Left forelimb (tissue), 1 donor: ENCODE data around the gene SPDYE4.
"Not testable (repeated sequence)": the region's sequence is repeated elsewhere in the genome, so short reads cannot be mapped to it uniquely, and the experiment has no call there.

ENCODE experiments used
- DNase-seq: peaks from one replicate; pipeline ENCODE4 v3.0.0-alpha.2; 2018; ENCODE audit warnings: low spot score

Gene SPDYE4, protein sequence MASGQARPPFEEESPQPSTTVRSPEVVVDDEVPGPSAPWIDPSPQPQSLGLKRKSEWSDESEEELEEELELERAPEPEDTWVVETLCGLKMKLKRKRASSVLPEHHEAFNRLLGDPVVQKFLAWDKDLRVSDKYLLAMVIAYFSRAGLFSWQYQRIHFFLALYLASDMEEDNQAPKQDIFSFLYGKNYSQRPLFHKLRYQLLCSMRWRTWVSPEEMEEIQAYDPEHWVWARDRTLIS

DNA sequence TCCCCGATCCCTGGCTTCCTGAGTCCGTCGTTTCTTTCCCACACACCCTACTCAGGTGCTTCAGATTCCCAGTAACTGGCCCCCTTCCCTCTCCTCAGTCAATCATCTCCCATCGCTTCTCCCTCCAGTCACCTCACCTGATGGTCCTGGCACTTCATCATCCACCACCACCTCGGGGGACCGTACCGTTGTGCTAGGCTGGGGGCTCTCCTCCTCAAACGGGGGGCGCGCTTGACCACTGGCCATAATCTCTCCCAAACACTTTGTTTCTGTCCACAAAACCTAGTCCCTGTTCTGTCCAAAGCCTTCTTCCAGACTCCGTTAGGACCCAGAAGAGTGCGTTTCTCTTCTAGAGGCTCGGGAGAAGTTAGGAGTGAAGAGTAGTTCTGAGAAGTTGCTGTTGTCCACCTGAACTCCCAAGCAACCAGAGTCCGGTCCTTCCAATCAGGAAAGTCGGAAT lies at the start of gene SPDYE4:
SPDYE4 (minus strand) TSS at position 410 of the 460 bp plus-strand sequence; CDS start at position 246, 164 bp downstream.
- no peak for DNase-seq

DNA sequence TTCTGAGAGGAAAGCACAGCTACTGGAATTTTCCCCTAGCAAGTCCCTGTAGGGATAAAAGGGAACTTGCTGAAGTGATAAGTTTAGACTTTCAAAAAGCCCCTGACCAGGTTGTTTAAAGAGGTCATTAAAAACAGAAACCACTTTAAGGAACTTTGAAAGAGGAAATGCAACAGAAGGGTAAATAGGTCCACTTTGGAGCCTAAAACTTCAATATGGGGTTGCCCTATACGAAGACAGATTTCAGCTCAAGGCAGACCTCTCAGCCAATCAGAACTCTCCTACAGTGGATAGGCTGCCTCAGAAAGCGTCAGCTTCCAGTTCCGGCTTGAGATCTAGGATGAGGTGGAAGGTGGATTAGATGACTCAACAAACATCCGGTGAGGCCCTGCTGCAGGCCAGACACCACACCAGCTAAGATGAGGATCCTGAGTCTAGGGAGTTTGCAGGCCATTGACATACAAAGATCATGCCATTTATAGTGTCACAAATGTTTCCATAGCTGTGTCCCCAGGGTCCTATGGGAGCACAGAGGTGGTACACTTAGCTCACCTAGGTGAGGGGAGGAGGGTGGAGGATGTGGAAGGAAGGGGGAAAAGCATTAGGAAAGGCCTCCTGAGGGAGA lies 48.7 kb upstream of the SPDYE4 start:
- no peak for DNase-seq

DNA sequence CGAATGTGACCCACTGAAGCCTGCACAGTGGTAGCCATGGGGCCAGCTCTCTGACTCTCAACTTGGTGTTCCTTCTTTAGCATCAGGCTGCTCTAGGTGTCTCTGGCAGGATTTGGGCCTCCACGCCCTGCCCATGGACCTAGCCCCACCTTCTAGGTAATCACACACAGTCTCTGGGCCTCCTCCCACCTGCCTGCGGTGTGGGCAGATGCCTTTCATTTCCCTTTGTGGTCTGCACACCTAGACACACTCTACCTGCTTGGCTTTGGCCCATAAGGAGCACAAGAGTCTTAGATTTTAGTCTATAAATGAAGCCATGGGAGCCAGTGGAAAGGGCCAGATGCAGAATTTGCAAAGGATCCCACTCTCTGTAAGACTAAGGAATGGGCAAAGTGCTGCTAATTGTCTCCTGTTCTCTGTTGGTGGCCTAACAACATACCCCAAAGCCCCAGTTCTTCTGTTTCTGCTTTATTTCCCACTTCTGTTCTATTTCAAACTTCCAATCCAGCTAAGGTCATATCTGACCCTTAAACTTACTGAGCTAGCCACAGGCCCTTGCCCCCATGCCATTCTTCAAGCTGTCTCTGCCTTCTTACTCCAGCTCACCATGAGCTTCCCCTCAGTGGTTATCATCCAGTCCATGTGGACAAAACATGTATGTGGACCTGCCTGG lies 48.0 kb upstream of the SPDYE4 start:
- DNase-seq = no peak

DNA sequence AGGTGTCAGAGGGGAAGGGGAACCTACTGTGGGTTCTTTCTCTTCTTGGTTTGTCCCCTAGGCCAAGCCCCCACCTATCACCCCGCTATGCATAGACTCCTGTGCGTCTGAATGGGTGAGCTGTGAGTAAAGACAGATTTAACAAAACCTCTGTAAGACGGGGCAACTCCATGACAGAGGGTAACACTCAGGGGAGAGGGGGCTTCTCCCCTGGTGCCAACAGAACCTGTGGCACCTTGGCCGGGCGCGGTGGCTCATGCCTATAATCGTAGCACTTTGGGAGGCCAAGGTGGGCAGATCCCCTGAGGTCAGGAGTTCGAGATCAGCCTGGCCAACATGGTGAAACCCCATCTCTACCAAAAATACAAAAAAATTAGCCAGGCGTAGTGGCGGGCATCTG lies 47.0 kb upstream of the SPDYE4 start:
- DNase-seq = not testable (repeated sequence)

DNA sequence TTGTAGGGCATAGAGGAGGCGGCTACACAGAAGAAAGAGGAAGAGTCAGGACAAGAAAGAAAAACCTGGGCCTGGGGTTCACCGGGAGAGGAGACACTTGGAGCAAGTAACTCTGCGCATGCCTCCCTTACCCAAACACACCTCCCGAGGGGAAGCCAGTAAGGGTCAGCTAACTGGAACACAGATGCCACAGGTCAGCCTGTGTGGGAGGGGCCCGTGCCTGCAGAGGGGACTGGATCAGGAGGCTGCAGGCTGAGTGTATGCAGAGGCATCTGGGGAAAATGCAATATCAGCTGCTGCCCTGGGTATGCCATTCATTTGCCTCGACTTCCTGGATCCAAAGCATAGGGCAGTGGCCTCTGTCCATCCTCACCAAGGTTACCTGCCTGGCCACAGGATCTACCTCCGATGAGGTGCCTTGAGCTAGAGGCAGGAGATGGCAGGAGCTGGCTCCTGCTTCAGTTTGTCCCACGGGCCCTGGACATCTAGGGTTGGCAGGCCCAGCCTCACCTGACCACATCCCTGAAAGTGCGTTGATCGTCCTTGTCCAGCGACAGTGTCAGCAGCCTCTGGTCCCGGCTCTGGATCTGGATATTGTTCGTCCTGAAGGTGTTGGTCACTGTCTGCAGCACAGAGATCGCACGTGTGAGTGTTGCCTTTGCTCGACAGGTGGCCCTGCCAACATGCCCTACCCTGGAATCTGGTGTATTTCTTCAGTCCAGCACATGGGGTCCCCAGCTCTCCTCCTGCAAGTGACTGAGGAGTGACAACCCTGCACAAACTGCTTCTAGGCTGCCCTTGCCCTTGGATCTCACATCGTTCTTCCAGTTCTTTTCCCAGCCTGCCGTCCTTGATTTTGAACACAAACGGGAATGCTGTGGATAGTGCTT lies 45.4 kb upstream of the SPDYE4 start:
- no peak for DNase-seq

DNA sequence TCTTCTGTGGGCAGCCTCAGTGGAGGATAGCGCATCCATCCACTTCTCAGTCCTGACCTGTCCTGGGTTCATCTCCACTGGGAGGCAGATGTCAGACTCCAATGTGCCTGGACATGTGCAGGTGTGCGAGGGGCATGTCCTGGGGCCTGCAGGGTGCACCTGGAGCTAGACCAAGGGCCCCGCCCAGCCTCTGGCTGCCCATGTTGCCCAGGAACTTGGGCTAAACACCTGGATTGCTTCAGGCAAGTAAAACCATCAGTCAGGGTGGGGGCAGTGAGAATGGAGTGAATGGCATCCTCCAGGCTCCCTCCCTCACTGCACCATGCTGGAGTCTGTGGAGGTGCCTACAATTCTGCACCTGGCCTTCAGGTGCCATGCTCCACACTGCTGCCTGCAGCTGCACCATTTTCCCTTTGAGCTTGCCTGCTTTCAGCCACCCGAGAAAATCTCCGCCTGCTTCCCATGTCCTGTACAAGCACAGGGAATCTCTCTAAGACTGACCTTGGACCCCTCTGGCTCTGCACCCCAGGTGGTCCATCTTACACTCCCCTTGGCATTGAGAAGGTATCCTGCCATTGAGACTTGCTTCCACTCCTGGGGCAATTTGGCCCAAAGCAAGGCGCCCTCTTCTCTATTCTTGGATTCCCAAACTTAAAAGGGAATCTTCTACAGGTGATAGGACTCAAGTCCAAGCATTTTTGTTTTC lies 42.9 kb upstream of the SPDYE4 start:
- DNase-seq = no peak

DNA sequence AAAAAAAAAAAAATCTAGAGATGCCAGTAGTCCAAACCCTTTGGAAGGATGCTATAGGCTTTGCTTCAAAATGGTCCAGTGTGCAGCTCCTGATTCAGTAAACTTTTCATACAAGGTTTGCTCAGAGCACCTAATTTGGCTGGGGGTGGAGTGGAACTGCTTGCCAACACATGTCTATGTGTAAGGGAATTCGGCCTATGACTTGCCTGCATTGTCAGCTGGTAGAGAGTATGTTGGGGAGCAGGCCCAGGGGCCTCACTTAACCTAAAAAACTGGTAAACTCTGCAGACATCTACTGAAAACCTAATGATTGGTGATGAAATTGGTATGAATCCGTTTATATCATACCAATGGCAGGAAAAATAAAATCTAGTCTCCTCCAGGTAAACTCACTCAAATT lies 42.3 kb upstream of the SPDYE4 start:
- no peak for DNase-seq

DNA sequence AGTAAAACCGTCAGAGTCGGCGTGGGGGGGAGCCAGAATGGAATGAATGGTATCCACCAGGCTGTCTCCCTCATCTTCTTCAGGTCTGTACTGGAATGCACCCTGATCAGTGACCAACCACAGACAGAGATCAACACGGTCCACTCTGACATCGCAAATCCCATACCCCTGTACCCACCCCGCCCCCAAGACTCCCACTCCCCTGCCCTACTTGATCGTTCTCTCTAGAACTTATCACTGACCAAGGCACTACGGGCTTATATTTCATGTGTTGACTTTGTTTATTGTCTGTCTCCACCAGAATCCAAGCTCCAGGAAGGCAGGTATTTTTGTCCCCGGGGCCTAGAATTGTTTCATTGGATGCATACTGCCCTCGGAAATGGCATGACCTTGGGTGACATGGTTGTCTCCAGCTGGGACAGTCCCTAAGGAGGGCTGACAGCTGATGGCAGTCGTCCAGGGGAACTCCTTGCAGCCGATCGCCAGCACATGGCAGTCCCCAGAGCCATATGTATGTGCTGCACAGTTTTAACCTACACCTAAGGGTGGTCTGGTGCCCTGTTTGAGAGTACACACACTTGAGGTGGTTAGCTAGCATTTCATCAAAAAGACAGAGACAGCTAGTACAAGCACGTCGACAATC lies 41.3 kb upstream of the SPDYE4 start:
- DNase-seq = no peak

DNA sequence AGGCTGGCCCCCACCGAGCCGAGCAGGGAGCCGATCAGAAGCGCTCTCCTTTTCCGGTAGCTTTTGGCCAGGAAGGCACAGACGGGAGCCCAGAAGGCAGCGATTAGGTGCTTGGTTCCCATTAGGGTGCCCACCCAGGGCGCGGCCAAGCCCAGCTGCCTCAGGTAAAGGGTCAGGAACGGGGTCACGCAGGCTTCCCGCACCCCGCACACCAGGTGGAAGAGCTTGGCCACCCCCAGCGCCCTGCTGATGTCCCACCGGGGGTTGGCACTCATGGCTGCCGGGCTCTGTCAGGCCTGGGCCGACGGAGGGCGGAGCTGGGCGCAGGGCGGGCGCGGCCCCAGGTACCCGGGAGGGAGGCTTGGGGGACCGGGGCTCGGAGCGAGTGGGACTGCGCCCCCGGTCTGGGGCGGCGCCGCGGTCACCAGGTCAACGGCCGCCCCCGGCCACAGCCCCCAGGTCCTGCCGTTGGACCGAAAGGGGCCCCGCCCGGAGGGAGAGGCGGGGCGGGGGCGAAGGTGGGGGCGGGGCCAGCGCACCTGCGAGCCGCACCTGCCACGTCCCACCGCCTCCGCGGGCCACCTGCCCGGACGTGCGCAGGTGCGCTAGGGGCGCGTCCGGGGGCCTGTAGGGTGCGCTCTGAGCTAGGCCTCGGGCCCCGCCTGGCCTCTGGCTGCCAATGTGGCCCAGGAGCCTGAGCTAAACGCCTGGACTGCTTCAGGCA lies 40.7 kb upstream of the SPDYE4 start, which contains the start of gene MFSD6L:
MFSD6L (minus strand) TSS at position 520 of the 724 bp plus-strand sequence; CDS start at position 275, 245 bp downstream.
- no peak for DNase-seq

DNA sequence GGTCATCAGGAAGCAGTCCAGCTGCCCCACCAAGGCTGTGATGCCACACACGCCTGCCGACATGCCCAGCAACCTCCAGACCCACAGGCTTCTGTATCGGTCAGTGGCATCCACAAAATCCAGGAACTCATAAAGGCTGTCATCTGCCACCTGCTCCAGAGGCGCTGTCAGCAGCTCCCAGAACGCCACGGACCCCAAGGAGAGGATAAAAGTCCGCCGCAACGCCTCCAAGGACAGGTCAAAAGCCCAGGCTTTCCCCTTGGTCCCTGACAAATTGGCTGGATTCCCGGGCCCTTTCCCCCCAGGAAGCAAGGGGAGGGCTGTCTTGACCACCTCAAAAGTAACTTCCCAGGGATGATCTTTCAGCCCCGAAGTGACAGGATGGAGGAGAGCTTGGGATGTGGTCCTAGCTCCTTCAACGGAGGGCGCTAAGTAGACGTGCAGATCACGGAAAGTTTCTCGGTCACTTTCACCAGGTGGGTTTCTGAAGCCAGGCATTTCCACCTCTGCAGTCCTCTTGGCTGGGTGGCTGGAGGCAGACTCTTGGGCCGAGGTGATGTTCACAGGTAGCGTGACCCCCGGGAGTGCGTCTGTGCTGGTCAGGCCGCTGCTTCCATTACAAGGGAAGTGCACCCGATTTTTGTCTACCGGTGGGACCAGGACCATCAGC lies 40.0 kb upstream of the SPDYE4 start:
- no peak for DNase-seq

DNA sequence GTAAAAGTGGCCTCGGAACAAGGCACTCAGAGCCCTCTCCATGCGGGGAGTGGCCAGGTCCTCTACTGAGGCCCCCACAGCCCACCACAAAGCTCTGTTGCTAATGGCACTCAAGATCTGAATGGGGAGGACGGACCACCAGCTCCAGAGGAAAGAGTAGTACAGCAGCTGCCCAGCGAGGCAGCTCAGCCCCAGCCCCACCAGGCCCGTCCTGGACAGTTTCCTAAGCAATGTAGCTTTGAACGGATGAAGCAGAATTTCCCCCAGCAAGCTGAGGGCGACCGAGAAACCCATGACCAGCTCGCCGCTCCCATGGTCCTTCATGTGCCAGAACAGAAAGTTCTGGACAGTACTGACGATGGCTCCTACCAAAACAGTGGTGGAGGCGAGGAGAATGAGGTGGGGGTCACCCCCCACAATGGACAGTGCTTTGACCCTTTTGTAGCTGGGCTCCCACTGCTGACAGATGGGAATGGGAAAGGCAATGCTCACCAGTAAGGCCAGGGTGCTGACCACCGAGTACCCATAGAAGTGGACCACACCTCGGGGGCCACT lies 39.4 kb upstream of the SPDYE4 start:
- DNase-seq = no peak

DNA sequence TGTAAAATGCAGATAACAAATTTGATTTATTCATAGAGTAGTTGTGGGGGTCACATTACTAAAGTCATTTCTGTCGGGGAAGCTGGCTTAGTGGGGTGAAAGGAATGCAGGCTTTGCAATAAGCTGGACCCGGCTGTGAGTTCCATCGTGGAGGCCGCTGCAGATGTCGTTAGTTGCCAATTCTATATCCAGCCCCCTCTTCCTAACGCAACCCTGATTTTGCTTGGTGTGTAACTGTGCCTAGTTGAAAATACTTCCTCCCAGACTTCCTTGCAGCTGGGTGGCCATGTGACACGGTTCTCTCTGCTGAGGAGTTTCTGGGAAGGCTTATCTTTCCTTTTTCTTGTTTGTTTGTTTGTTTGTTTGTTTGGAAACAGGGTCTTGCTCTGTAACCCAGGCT lies 36.3 kb upstream of the SPDYE4 start:
- DNase-seq = no peak

DNA sequence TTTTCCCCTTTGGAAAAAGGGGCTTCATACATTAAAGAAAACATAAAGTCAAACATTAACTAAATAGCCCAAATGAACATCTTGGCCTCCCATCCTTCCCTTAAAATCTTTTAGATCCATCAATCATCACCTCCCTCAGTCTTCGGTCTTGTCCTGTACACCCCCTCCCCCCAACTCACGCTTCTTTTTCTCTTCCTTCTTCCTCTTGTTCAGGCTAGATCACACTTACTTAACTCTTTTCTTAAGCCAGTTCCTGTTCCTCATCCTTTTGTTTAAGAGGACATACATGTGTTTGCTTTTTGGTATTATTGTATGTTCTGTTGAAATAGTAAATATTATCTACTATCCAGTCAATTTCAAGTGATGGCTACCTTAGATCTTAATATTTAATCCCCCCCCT lies 35.3 kb upstream of the SPDYE4 start:
- no peak for DNase-seq

DNA sequence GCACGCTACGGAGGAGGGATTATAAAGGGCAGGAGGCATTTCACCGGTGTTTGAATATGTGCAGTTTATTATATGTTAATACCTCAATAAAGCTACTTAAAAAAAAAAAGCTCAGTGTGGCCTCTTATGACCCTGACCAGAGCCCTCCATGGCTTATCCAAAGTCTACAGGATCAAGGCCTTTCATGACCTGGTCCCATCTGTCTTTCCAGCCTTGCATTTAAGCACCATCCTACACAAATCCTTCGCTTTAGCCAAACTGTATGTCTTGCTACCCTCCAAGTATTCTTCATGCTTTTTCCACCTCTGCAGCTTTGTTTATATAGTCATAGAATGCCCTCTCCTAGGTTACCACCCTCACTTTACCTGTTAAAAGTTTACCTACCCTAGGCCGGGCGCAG lies 34.3 kb upstream of the SPDYE4 start:
- no peak for DNase-seq

DNA sequence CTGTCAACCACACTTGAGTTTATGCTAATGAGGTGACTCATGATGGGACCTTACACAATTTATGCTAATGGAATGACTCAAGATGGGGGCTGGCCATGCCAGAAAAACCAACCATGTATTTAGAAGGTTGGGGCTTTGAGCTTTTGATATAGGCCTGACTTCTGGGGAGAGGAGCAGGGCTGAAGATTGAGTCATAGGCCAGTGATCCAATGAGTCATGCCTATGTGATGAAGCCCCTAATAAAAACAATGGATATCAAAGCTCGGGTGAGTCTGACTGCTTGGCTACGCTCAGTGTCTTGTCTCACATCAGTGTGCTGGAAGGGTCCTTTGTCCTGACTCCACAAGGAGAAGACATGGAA lies 33.5 kb upstream of the SPDYE4 start:
- no peak for DNase-seq

DNA sequence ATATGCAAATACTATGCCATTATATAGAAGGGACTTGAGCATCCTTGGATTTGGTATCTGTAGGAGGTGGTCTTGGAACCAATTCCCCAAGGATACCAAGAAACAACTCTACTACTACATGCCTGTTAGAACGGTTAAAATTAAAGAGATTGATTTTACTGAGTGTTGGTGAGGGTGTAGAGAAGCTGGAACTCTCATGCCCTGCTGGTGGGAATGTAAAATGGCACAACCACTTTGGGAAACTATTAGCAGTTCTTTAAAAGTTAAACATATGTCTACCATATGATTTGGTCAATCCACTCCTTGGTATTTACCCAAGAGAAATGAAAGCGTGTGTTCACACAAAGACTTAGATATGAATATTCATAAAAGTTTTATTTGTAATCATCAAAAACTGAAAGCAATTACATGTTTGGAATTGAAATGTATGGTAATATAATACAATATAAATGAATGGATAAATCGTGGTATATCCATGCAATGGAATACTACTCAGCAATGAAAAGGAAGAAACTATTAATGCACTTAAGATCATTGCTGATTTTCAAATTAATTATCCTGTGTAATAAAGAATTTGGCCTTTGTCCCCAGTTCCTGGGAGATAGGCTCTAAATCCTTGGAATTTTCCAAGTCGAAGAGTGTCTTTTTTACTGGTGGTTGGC lies 33.0 kb upstream of the SPDYE4 start:
- no peak for DNase-seq

DNA sequence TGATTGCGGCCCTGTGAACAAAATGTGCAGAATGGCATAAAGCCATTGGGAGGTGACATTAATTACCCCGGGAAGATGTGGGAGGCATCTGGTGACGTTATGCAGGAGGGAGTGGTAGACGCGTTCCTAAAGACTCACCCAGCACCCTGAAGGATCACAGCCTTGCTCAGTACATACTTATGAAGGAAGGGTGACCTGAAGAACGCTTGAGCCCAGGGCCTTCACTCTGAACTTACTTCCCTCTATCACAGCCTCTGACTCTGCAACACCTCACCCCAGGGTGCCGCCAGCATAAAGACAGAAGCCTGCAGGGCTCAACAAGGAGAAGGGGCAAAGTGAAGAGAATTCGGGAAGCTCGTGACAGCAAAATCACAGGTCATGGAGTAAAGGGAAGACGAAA lies 31.4 kb upstream of the SPDYE4 start:
- DNase-seq = no peak

DNA sequence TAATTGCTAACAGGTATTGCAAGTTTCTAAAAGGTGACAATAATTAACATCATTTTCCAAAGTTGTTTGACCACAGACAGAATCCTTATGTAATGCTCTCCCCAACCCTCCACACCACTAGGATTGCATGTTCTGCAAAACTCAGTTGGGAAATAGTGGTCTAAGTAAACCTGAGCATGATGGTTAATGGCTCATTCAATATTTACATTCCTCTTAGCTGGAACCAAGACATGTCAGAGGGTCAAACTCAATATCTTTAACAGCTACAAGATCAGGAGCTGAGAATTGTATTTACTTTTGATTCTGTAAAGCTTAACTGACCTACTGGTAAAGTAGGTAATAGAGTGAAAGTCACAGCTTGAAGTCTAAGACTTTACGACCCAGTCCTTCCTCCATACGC lies 30.7 kb upstream of the SPDYE4 start:
- no peak for DNase-seq
